Breast epithelium (tissue), 4 donors: ENCODE measurements around the gene OSER1. TPM values are rescaled to one million over a fixed set of nuclear protein-coding genes. Genes with fewer than 3 reads are reported as not detected.
A peak's percentile ranks its signal among the peaks of the same experiment; 100 is the strongest.

Experiments
- DNase-seq, 2 donors: peaks; one replicate each; pipeline ENCODE4 v3.0.0-alpha.2; 2019; ENCODE audit warnings: low spot score in 2 of 2
- H3K27ac ChIP-seq, 2 donors: fragments of 200-600 bp; sonication (generic) in 1 of 2; one replicate each; pipeline ENCODE4 v1.5.1; 2016 to 2019; ENCODE audit warnings: mild to moderate bottlenecking in 1 of 2
- H3K27me3 ChIP-seq, 2 donors: fragments of 200-600 bp; sonication (generic) in 1 of 2; one replicate each; pipeline versions ENCODE4 v1.5.1 to v1.6.0; 2017 to 2019; ENCODE audit warnings: control low read depth in 1 of 2, mild to moderate bottlenecking in 1 of 2
- H3K36me3 ChIP-seq: fragments of 200-600 bp; one replicate; pipeline ENCODE4 v1.5.1; 2019
- H3K4me1 ChIP-seq, 2 donors: fragments of 200-600 bp; sonication (generic); one replicate each; pipeline ENCODE4 v1.5.1; 2016 to 2019; ENCODE audit warnings: control low read depth in 1 of 2
- H3K4me3 ChIP-seq, 3 donors: fragments of 200-600 bp; sonication (generic); 1 replicate in 2 of 3; 2 replicates in 1 of 3; pipeline ENCODE4 v1.5.1; 2016 to 2019; ENCODE audit warnings: mild to moderate bottlenecking in 3 of 3, moderate library complexity in 2 of 3
- H3K9me3 ChIP-seq, 2 donors: fragments of 200-600 bp; sonication (generic) in 1 of 2; one replicate each; pipeline ENCODE4 v1.5.1; 2016 to 2019; ENCODE audit warnings: control low read depth in 1 of 2
- CTCF ChIP-seq, 3 donors: fragments of 450-650 bp; IDR thresholded peaks; one replicate each; pipeline ENCODE4 v1.5.1; 2016 to 2017; ENCODE audit warnings: antibody characterized with exemption in 3 of 3, mild to moderate bottlenecking in 3 of 3, moderate library complexity in 3 of 3
- POLR2A ChIP-seq: fragments of 450-650 bp; IDR thresholded peaks from one replicate; pipeline ENCODE4 v1.6.1; 2016; ENCODE audit warnings: antibody characterized with exemption, mild to moderate bottlenecking, moderate library complexity
- POLR2AphosphoS5 ChIP-seq, 3 donors: sonication (generic); formaldehyde crosslinking; IDR thresholded peaks; one replicate each; pipeline ENCODE4 v1.6.1; 2017; ENCODE audit warnings: antibody characterized with exemption in 3 of 3
- intact Hi-C: fragments of 100-400 bp; cut with DNase I; formaldehyde crosslinking; loops from one replicate; pipeline ENCODE4 v1.15.1; 2023; ENCODE audit warnings: low total_unique reads
- total RNA-seq, 3 donors: library from RNA; depleted of rRNA; stranded (reverse); fragments of >200 nt; gene quantifications; one replicate each; pipeline ENCODE4 v1.1.0, GENCODE V29; 2016

Gene OSER1
- total RNA-seq, 3 donors from 2014 or later, result 59.6 to 73.8 (median 67.2) TPM

DNA sequence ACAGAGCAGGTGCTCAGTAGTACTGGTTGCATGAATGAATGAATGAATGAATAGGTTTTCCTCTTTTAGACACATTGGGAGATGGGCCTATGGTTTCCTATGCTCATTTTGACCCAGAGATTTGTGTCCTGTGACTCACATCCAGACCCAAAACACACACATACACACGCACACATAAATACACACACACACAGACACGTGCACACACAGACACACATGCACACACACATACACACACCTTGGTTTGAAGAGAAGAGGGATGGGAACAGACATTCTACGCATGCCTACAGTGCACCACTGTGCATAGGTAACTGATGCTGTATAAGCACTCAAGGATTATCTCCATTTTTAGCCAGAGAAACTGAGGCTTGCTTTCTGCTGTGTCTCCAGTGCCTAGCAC, 27.7 kb downstream of the OSER1 start:
- Histone ChIP-seq H3K36me3 (no peaks in the 10 kb centered on the region), H3K27me3 (peaks cover 0 to 11% of the 10 kb centered on the region in 2 donors), H3K4me3 (peak overlapping the region in 2 of 3 donors; percentile 44 to 58), H3K9me3 (no peaks in the 10 kb centered on the region), H3K4me1 (peaks cover 0 to 4% of the 10 kb centered on the region in 2 donors), H3K27ac (no peak overlapping the region)
- DNase-seq, result no peak
- TF ChIP-seq POLR2AphosphoS5 (IDR thresholded peaks at IDR 0.05) (no peak), POLR2A (no peak), CTCF (IDR thresholded peaks at IDR 0.05) (no peak)
- intact Hi-C loops, result no loop called here

DNA sequence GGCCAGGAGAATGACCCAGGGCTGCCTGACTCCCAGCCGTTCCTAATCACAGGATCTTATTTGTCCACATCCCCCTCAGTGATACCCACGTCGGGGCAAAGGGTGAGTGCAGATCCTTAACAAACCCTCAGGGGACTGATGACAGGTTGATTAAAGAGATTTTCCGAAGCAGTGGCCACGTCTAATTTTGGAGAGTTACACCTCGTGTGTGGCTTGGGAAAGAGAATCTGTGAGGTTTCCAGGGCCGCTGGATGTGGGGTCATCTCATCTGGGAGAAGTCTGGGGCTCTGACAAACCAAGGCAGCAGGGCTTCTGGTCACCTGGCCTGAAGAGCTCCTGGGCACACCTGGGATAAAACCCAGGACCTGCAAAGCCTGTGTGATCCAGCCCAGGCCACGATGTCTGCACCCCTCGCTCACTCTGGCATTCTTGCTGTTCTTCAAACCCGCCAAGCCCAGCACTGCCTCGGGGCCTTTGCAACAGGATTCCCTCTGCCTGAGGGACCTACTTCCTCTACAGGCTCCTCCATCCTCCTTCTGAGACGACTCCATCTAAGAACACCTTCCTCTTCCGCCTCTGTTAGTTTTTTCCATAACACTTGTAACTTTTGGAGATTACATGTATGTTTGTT, 28.3 kb downstream of the OSER1 start:
- Histone ChIP-seq H3K27ac (no peak overlapping the region), H3K4me3 (peak overlapping the region in 1 of 3 donors; percentile 44)
- intact Hi-C loops, result no loop called here

DNA sequence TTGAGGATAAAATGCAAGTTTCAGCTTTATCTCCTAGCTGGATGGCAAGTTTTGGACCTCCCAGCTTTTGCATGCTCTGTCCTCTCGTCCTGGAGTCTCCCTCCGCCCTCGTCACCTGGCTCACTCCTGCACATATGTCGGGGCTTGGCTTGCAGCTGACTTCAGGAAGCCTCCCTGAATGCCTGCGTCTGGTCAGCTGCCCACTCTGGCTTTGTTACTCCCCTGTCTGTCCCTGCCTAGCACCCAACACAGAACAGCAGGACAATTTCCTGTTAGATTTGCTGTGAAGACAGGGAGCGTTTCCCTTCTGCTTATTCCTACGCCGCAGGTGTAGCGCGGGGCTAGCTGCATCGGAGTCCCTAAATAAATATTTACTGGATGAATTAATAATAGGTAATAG, 29.0 kb downstream of the OSER1 start:
- peaks cover 0 to 11% of the 10 kb centered on the region in 2 donors for H3K27me3 ChIP-seq
- H3K4me3 ChIP-seq, result peak overlapping the region in 1 of 3 donors; percentile 44
- DNase-seq, result no peak
- no peaks in the 10 kb centered on the region for H3K4me1 ChIP-seq
- no peak overlapping the region for H3K27ac ChIP-seq
- H3K36me3 ChIP-seq, result no peaks in the 10 kb centered on the region
- H3K9me3 ChIP-seq, result no peaks in the 10 kb centered on the region
- intact Hi-C loops, result no loop called here
- no peak for TF ChIP-seq CTCF (IDR thresholded peaks at IDR 0.05)
- TF ChIP-seq POLR2A, result no peak
- TF ChIP-seq POLR2AphosphoS5 (IDR thresholded peaks at IDR 0.05), result no peak

More for the DNA sequence above, 28.3 kb downstream of the OSER1 start:
- peaks cover 0 to 11% of the 10 kb centered on the region in 2 donors for H3K27me3 ChIP-seq
- no peak for DNase-seq
- no peaks in the 10 kb centered on the region for H3K4me1 ChIP-seq
- TF ChIP-seq POLR2AphosphoS5 (IDR thresholded peaks at IDR 0.05) (no peak), POLR2A (no peak), CTCF (IDR thresholded peaks at IDR 0.05) (no peak)
- H3K36me3 ChIP-seq, result no peaks in the 10 kb centered on the region
- H3K9me3 ChIP-seq, result no peaks in the 10 kb centered on the region

- no peaks in the 10 kb centered on the region for H3K9me3 ChIP-seq
- H3K27ac ChIP-seq, result no peak overlapping the region
Measured at GRCh38 chr20:44180814-44181213, 29.8 kb downstream of the OSER1 start.

More at GRCh38 chr20:44180814-44181213, 29.8 kb downstream of the OSER1 start:
- Histone ChIP-seq H3K27me3 (peaks cover 0 to 8% of the 10 kb centered on the region in 2 donors), H3K36me3 (no peaks in the 10 kb centered on the region), H3K4me3 (no peak overlapping the region), H3K4me1 (no peaks in the 10 kb centered on the region)
- DNase-seq, result no peak
- no peak for TF ChIP-seq POLR2AphosphoS5 (IDR thresholded peaks at IDR 0.05)
- TF ChIP-seq POLR2A, result no peak
- TF ChIP-seq CTCF (IDR thresholded peaks at IDR 0.05), result no peak
- intact Hi-C loops, result no loop called here
